Stimulated activated naive CD8-positive, alpha-beta T cell treated with anti-CD3 and anti-CD28 coated beads, Interleukin-15, amount 100 ng/mL, for 72 hours (primary cell): ENCODE results near the gene SLC38A8.
A peak's percentile ranks its signal among the peaks of the same experiment; 100 is the strongest.

Experiments used
- ATAC-seq: fragments of 150-1000 bp; cut with Tn5 transposase; 2 replicates; pipeline ENCODE4 v1.10.0; 2021; ENCODE audit warnings: mild to moderate bottlenecking, moderate library complexity
- DNase-seq, 2 donors: peaks; one replicate each; pipeline ENCODE4 v3.0.0; 2021 to 2022
- H3K27ac Mint-ChIP-seq, 2 donors: one replicate each; pipeline ENCODE4 v1.8.0; 2022; ENCODE audit warnings: mild to moderate bottlenecking in 2 of 2, mixed read lengths in 2 of 2, moderate library complexity in 2 of 2
- H3K27me3 Mint-ChIP-seq: one replicate; pipeline ENCODE4 v1.8.0; 2022; ENCODE audit warnings: mixed read lengths
- H3K4me1 Mint-ChIP-seq: one replicate; pipeline ENCODE4 v1.8.0; 2022; ENCODE audit warnings: mild to moderate bottlenecking, mixed read lengths
- H3K4me3 Mint-ChIP-seq, 2 donors: one replicate each; pipeline ENCODE4 v1.8.0; 2022; ENCODE audit warnings: mild to moderate bottlenecking in 2 of 2, mixed read lengths in 2 of 2, moderate library complexity in 1 of 2
- H3K9me3 Mint-ChIP-seq, 2 donors: one replicate each; pipeline ENCODE4 v1.8.0; 2022; ENCODE audit warnings: mixed read lengths in 2 of 2

Gene SLC38A8

DNA sequence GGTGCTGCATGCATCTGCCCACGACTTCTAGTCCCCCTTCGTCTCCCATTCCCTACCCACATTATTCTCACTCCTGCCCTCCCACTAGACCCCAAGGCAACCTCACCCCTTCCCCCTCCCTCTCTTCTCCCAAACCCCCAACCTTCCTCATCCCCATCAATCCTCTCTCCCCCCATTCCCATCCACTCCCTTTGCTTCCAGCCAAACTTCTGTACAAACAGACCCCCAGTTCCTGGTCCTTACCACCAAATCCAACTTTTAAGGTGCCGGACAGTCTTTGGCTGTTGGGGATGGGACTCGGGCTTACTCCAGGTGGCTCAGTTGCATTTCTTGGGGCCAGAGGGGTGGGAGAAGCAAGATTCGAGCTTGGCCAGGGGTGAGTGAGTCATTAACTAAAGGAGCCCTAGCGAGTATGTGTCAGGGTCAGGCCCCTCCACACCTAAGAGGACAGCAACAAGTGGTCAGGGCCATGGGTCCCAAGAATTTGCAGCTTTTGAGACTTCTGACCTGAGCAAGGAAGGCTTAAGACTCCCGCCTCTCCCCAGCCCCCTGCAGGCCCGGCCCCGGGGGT lies at the start of gene SLC38A8:
TSS of gene SLC38A8 (minus strand) at position 488 of the 571 bp plus-strand sequence. CDS start 638 bp downstream, outside the sequence.
- Mint-ChIP-seq H3K4me3 (no peak within 1 kb of the TSS), H3K9me3 (no peaks in the 10 kb centered on the region), H3K27ac (no peak within 1 kb of the TSS), H3K4me1 (peaks cover 13% of the 10 kb centered on the region), H3K27me3 (peaks cover 62% of the 10 kb centered on the region)
- no peak for ATAC-seq
- no peak for DNase-seq

DNA sequence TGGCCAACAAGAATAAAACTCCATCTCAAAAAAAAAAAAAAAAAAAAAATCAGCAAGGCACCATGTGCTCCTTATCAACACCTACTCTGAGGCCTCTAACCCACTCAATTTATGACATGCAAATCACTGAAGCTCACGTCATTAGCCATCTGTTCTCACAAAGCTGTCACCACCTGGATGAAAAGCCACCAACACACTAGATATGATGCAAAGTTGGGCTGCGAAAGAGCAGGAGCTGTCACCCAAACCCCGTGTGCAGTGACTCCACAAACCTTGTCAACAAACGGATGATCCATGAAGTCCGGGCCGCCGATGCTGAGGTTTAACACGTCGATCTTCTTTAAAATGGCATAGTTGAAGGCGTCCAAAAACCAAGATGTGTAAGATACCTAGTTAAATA lies 48.9 kb upstream of the SLC38A8 start:
- Mint-ChIP-seq H3K4me3 (no peak overlapping the region), H3K4me1 (peaks cover 39% of the 10 kb centered on the region), H3K27ac (no peak overlapping the region), H3K9me3 (no peaks in the 10 kb centered on the region), H3K27me3 (no peaks in the 10 kb centered on the region)
- no peak for DNase-seq
- ATAC-seq: no peak

DNA sequence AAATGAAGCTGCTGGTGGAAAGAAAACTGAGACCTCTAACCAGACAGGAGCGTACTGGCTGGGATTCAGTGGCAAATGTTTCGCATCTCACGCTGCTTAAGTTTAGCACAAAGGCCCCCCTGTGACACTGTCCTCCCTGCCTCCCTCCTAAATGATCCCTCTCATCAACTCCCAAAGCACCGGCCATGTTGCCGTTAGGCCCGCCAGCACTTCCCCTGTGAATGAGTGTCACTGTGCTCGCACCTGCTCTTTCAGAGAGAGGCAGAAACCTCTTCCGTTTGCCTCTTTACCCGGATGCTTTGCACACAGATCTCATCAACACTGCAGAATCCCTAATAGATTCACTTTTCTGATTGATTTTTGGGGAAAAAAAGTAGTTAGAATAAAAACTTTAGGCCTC lies 47.6 kb upstream of the SLC38A8 start:
- Mint-ChIP-seq H3K9me3 (no peaks in the 10 kb centered on the region), H3K27ac (no peak overlapping the region), H3K27me3 (no peaks in the 10 kb centered on the region), H3K4me1 (peaks cover 49% of the 10 kb centered on the region), H3K4me3 (no peak overlapping the region)
- DNase-seq (no peak), ATAC-seq (no peak)

DNA sequence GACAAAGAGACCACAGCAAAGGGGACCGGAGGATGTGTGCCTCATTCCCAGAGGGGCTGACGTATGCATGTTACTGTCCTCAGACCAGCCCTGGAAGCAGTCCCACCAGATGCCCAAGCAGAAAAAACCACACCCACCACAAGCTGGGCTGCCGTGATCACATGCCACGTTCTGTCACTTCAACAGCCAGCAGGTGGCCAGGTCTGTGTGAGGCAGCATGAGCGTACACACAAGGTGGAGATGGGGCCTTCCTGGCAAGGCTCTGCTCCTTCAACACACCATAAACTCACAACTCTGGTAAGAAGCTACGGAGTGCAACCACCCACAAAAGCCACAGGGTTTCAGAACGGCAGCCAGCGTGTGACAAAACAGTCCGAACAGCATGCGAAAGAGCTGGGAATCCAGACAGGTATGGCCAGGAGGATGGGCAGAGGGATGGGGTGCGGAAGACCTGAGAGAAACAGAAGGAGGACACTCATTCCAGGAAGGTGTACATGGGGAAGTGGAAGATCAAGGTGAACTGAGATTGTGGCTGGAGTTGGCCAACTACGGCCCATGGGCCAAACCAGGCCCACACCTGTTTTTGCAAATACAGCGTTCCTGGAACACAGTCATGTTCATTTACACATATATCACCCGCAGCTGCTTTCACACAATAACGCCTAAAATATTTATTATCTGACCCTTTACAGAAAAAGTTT lies 46.2 kb upstream of the SLC38A8 start:
- DNase-seq (peak; percentile 48 to 69), ATAC-seq (peak; percentile 94)
- Mint-ChIP-seq H3K9me3 (no peaks in the 10 kb centered on the region), H3K4me1 (peaks cover 55% of the 10 kb centered on the region), H3K27ac (no peak overlapping the region), H3K27me3 (no peaks in the 10 kb centered on the region), H3K4me3 (peak overlapping the region in 1 of 2 donors; percentile 21)

DNA sequence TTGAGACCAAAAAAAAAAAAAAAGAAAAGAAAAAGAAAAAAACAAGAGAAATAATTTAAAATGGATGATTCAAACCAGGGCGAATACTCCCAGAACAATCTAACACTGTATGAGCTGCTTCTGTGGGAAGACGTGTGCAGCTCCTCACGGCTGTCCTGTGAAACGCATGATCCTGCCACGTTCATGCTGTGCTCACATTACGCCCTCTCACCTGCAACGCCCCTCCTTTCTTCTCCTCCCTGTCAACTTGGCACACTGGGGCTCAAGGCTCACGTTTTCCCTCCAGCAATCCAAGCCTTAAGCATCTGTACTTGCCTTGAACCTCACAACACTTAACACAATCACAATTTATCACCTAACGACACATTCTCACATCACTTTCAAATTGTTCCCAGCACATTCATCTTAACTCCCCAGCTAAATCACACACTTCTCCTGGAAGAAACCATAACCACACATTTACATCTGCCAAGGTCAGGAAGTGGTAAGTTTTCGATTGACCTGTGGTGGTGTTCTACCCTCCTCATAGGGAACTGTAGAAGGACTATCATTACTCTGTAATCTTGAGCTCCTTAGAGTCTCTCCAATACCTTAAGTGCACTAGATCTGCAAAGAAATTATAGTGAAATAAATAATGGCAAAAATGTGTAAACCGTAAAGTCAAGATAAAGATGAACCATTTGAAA lies 45.0 kb upstream of the SLC38A8 start:
- no peaks in the 10 kb centered on the region for H3K27me3 Mint-ChIP-seq
- H3K27ac Mint-ChIP-seq: no peak overlapping the region
- no peaks in the 10 kb centered on the region for H3K9me3 Mint-ChIP-seq
- ATAC-seq (no peak), DNase-seq (no peak)
- peaks cover 55% of the 10 kb centered on the region for H3K4me1 Mint-ChIP-seq
- peak overlapping the region; percentile 1 to 9 for H3K4me3 Mint-ChIP-seq

DNA sequence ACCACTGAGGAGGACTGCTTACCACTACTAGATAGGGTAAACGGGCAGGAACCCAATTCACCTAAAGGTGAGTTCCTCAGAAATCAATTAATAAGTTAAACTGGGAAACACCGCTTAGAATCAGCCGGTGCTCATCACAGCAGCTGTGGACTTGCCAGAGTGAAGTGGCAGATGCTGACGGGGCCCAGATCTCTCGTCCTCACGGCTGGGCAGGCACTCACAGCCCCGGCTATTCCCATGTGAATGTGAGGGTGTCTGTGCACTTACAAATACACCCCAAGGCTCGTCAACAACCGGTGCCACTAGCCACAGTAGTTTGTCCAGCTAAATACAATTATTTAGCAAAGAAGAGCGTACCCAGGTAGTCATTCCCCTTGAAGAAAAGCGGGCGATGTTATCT lies 44.4 kb upstream of the SLC38A8 start:
- peak overlapping the region in 1 of 2 donors; percentile 9 for H3K4me3 Mint-ChIP-seq
- no peak for DNase-seq
- H3K9me3 Mint-ChIP-seq: no peaks in the 10 kb centered on the region
- no peak overlapping the region for H3K27ac Mint-ChIP-seq
- no peak for ATAC-seq
- no peaks in the 10 kb centered on the region for H3K27me3 Mint-ChIP-seq
- H3K4me1 Mint-ChIP-seq: peaks cover 55% of the 10 kb centered on the region

DNA sequence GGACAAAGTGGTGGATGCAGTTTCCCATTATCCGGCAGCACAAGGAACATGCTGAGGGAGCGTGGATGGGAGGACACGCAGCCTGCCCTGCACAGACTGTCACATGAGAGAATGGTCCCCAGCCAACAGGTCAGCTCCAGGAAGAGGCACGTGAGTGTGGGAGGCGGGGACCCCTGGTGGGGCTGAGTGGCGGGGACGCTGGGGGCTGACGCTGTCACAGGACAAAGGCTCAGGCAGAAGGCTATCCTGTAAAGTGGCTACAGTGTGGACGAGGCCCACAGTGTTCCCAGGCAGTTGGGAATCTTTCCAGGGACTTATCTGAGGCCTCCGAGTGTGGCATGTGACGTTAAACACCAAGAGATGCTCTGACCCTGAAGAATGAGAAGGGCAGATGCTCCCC lies 43.7 kb upstream of the SLC38A8 start:
- Mint-ChIP-seq H3K27ac (no peak overlapping the region), H3K4me3 (no peak overlapping the region), H3K27me3 (no peaks in the 10 kb centered on the region), H3K9me3 (no peaks in the 10 kb centered on the region), H3K4me1 (peaks cover 55% of the 10 kb centered on the region)
- ATAC-seq (no peak), DNase-seq (no peak)

DNA sequence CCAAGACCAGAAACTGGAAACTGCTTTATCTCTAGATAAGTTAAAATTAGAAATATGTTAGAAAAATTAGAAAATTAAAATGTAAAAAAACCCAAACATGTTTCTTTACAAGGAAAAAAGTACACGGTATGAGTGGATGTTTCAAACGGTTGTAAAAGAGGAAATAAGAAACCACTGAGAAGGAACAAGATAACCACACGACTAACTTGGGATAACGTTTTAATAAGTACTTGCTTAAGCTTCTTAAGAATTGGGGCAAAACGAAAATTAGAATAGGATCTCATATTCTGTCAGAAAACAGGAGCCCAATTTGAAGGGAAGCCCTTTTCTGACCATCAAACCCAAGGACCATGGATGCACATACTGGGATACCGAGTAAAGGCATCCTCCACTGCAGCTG lies 43.2 kb upstream of the SLC38A8 start:
- no peaks in the 10 kb centered on the region for H3K27me3 Mint-ChIP-seq
- DNase-seq: no peak
- peaks cover 55% of the 10 kb centered on the region for H3K4me1 Mint-ChIP-seq
- peak overlapping the region in 1 of 2 donors; percentile 9 for H3K4me3 Mint-ChIP-seq
- no peak overlapping the region for H3K27ac Mint-ChIP-seq
- ATAC-seq: no peak
- H3K9me3 Mint-ChIP-seq: no peaks in the 10 kb centered on the region

DNA sequence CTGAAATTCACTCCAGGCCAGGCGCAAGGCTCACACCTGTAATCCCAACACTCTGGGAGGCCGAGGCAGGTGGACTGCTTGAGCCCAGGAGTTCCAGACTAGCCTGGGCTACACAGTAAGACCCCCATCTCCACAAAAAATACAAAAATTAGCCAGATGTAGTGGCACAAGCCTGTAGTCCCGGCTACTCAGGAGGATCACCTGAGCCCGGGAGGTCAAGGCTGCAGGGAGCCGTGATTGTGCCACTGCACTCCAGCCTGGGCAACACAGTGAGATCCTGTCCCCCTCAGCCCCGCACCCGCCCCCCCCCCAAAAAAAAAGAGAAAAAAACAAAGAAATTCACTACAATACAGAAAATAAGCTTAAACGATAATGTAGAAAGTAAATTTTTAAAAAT lies 42.7 kb upstream of the SLC38A8 start:
- Mint-ChIP-seq H3K9me3 (no peaks in the 10 kb centered on the region), H3K27ac (no peak overlapping the region), H3K4me3 (peak overlapping the region in 1 of 2 donors; percentile 29), H3K27me3 (no peaks in the 10 kb centered on the region), H3K4me1 (peaks cover 53% of the 10 kb centered on the region)
- ATAC-seq (no peak), DNase-seq (no peak)

DNA sequence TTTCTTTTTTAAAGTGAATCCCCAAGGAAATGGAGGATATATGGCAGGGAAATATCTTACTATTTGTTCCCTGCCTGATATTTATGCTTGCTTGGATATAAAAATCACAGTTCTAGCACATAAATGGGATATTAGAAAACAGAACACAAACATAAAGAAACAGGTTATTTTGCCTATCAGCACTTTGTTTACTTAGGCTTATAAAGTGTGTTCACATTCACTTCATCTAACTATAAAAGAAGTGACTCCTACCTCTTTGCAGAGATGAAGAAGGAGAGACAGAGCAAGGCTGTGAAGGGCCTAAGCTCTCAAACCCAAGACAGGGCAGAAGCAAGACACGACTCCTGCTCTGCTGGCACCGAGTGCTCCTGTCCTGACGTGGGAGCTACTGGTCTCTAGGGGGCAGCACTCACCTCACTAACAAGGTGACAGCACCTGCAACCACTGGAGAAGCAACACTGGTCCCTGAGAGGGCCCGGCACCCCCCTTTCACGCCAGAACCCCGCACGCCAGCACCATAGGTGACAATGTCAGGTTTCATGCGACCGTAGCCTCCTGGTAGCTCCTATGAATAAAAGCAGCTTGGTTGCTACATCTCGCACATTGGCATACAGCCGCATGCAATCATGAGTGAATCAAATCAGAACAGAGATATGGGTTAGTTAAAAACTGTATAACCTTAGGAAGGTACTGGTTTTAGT lies 42.1 kb upstream of the SLC38A8 start:
- Mint-ChIP-seq H3K27ac (no peak overlapping the region), H3K27me3 (no peaks in the 10 kb centered on the region), H3K4me1 (peaks cover 49% of the 10 kb centered on the region), H3K4me3 (peak overlapping the region in 1 of 2 donors; percentile 29), H3K9me3 (no peaks in the 10 kb centered on the region)
- ATAC-seq (peak; percentile 81), DNase-seq (peak; percentile 61 to 74)

DNA sequence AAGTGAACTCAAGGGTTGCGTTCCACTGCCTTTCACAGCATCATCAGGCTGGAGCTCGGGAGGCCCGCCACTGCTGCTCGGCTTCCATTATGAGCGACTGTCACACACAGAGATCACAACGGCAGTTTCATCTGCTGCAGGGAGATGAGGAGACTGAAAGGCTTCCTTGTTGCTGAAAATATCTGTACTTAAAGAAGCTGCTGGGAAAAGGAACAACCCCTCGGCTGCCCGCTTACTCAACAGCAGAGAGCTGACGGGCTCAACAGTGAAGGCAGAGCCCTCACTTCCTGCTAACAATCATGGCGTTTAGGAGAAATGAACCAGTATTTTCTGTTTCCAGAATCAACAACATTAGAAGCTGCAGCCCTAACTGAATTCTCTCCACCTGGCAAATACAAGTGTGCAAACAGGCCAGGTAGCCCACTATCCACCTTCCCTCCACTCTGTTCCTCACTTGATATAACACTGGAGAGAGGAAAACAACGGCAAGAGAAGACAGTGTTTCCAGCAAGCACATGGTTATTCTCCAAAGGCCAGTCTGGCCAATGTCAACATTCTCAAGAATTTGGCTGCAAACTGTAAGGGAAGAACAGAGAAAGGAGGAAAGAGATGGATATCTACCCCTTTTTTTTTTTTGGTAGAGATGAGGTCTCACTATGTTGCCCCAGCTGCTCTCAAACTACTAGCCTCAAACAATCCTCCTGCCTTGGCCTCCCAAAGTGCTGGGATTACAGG lies 40.4 kb upstream of the SLC38A8 start:
- peak overlapping the region in 1 of 2 donors; percentile 50 for H3K27ac Mint-ChIP-seq
- H3K4me1 Mint-ChIP-seq: peaks cover 32% of the 10 kb centered on the region
- H3K4me3 Mint-ChIP-seq: no peak overlapping the region
- ATAC-seq (no peak), DNase-seq (no peak)
- H3K9me3 Mint-ChIP-seq: no peaks in the 10 kb centered on the region
- H3K27me3 Mint-ChIP-seq: no peaks in the 10 kb centered on the region

DNA sequence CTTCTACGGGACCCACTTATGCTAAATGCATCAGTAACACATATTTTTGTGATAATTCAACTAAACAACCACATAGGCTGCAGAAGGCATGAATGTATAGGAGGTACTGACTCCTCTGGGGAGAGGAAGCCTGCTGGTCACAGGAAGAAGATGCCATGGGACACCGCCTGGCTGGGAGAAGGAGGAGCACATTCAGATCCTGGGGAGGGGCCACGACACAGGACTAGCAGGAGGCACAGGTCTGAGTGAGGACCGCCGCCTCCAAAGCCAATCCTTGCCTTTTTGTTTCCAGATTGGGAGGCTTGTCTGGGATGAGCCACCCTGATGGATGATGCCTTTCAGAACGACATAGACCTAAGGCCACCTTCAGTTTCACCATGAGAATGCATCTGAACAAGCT lies 39.5 kb upstream of the SLC38A8 start:
- H3K4me1 Mint-ChIP-seq: peaks cover 28% of the 10 kb centered on the region
- H3K4me3 Mint-ChIP-seq: no peak overlapping the region
- ATAC-seq (no peak), DNase-seq (no peak)
- H3K9me3 Mint-ChIP-seq: no peaks in the 10 kb centered on the region
- no peaks in the 10 kb centered on the region for H3K27me3 Mint-ChIP-seq
- no peak overlapping the region for H3K27ac Mint-ChIP-seq

DNA sequence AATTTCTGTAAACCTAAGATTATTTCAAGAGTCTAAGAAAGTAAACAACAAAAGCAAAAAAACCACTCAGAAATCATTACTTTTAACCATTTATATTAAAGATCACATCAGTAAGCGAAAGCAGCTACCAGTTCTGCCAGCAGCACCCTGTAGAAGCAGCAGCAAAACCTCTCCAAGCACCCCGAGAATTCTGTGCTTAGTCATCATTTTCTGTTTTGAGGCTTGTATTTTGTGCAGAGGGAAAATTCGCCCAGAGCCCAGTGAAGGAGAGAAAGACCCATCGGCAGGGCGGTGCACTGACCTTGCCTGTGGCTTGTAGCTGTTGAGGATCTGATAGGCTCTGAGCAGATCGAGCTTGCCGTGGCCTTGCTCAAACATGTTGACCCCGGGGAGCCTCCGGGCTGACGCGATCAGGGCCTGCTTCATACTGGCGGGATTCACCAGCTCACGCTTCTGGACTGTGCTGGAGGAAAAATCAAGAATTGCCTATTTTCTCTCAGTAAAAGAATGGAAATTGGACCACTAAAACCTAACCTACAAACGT lies 38.9 kb upstream of the SLC38A8 start:
- H3K27ac Mint-ChIP-seq: peak overlapping the region in 1 of 2 donors; percentile 6

DNA sequence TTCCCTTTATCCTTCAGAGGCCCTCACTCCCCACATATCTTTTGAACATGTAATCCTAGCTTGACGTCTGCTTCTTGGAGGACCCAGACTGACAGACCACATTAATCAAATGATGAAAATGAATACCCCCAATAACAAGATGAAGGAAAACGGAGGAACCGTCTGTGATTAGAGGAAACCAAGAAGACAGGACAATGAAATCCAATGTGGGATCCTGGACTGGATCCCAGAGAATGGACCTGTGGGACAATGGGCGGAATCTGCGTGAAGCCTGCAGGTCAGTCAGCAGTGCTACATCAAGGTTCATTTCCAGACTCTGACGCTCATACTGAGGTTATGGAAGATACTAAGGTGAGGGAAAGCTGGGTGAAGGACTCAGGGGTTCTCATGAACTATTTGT lies 38.2 kb upstream of the SLC38A8 start:
- DNase-seq (no peak), ATAC-seq (no peak)
- peak overlapping the region; percentile 4 to 28 for H3K27ac Mint-ChIP-seq
- H3K4me1 Mint-ChIP-seq: peaks cover 15% of the 10 kb centered on the region
- no peak overlapping the region for H3K4me3 Mint-ChIP-seq
- H3K9me3 Mint-ChIP-seq: no peaks in the 10 kb centered on the region
- no peaks in the 10 kb centered on the region for H3K27me3 Mint-ChIP-seq

More for the DNA sequence above, 38.9 kb upstream of the SLC38A8 start:
- Mint-ChIP-seq H3K4me1 (peaks cover 22% of the 10 kb centered on the region), H3K9me3 (no peaks in the 10 kb centered on the region), H3K27me3 (no peaks in the 10 kb centered on the region), H3K4me3 (no peak overlapping the region)
- ATAC-seq (no peak), DNase-seq (no peak)

DNA sequence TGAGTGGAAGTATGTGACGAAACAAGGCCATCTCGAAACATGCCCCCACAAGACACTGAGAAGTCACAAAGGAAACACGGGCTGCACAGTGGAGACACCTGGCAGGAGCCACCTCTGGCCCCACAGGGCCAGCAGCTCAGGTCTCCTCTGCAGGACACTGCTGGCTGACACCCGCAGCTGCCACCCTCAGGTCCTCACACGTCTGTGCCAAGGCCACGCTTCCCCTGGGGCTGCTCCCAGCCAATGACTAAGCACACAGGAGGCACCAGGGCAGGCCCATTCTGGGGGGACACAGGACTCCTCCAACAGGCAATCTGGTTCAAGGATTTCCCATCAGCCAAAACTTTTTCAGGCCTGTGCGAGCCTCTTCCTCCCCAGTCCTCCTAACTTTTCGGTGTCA lies 37.8 kb upstream of the SLC38A8 start:
- DNase-seq (no peak), ATAC-seq (no peak)
- peaks cover 13% of the 10 kb centered on the region for H3K4me1 Mint-ChIP-seq
- H3K4me3 Mint-ChIP-seq: no peak overlapping the region
- H3K27ac Mint-ChIP-seq: peak overlapping the region in 1 of 2 donors; percentile 62
- no peaks in the 10 kb centered on the region for H3K9me3 Mint-ChIP-seq
- H3K27me3 Mint-ChIP-seq: no peaks in the 10 kb centered on the region
